ENCODE data around the gene CCDC154. TPM values are rescaled to one million over a fixed set of nuclear protein-coding genes. Genes with fewer than 3 reads are reported as not detected.

The CCDC154 gene
- total RNA-seq, 4 donors from 2014 or later, result 0.17 to 0.58 (median 0.42) TPM; not detected in 1

DNA sequence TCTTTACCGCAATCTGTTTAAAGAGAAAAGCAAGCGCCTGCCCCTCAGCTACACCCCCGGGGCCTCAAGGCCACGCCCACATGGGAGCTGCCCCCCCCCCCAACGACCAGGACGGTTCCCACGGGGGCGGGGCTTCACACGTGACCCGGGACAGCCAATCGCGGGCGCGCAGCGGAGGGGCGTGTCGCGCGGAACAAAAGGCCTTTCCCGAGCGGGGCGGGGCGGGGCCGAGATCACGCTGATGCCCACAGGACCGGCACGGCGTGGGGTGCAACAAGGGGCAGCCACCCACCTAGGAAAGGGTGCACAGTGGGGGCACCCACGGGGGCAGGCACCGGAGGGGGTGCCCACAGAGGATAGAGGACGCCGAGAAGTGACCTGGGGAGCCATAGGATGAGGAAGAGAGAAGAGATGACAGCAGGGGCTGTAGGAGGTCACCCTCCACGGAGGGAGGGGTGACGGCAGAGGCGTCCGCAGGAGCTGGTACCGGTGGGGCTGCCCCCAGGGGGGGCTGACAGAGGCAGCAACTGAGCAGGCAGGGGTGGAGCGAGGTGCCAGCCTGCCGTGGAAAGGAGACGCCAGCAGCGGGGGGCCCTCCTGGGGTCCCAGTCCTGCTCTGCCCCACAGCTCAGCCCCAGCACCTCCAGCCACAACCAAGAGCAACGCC is 36.1 kb downstream of the CCDC154 start:
- peaks cover 6 to 65% (median 46%) of the 10 kb centered on the region in 4 donors for H3K36me3 ChIP-seq
- peak overlapping the region; percentile 42 to 62 (median 58) for H3K27ac ChIP-seq (replicated peaks in 1 of 4)
- no peaks in the 10 kb centered on the region for H3K27me3 ChIP-seq
- intact Hi-C loops (cut with DNase I), result loop anchor here (10.0 kb wide), 1 partner anchor 296 kb away; the partner anchor contains the start of gene MAPK8IP3
- TF ChIP-seq EP300 (IDR thresholded peaks at IDR 0.05) (no peak), POLR2AphosphoS5 (IDR thresholded peaks at IDR 0.05) (peak in 1 of 2 donors; percentile 80)
- TF ChIP-seq, protein P1, sequence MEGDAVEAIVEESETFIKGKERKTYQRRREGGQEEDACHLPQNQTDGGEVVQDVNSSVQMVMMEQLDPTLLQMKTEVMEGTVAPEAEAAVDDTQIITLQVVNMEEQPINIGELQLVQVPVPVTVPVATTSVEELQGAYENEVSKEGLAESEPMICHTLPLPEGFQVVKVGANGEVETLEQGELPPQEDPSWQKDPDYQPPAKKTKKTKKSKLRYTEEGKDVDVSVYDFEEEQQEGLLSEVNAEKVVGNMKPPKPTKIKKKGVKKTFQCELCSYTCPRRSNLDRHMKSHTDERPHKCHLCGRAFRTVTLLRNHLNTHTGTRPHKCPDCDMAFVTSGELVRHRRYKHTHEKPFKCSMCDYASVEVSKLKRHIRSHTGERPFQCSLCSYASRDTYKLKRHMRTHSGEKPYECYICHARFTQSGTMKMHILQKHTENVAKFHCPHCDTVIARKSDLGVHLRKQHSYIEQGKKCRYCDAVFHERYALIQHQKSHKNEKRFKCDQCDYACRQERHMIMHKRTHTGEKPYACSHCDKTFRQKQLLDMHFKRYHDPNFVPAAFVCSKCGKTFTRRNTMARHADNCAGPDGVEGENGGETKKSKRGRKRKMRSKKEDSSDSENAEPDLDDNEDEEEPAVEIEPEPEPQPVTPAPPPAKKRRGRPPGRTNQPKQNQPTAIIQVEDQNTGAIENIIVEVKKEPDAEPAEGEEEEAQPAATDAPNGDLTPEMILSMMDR (IDR thresholded peaks at IDR 0.05), result peak in 1 of 3 experiments; percentile 18
- peak overlapping the region; percentile 45 to 59 (median 52) for H3K4me3 ChIP-seq
- 9% methylated on average over 19 of the region's 42 CpGs for WGBS
- peak; percentile 99 for DNase-seq (ENCODE audit: extremely low spot score)
- no peaks in the 10 kb centered on the region for H3K9me3 ChIP-seq
- peaks cover 14 to 46% (median 33%) of the 10 kb centered on the region in 4 donors for H3K4me1 ChIP-seq

DNA sequence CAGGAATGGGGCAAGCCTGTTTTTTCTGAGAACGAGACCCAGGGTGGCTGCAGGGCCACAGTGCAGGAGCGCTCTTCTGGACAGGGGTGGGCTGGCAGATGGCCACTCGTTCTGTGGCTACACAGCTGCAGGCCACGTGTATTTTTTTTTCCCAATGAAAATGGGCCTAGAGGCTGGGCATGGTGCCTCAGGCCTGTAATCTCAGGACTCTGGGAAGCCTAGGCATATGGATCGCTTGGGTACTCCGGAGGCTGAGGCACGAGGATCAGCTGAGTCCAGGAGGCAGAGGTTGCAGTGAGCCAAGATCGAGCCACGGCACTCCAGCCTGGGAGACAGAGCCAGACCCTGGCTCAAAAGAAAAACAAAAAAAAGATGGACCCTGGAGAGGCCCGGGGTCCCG is 36.6 kb downstream of the CCDC154 start:
- Histone ChIP-seq H3K36me3 (peaks cover 9 to 69% (median 49%) of the 10 kb centered on the region in 4 donors), H3K4me3 (peak overlapping the region; percentile 45 to 59 (median 52)), H3K27me3 (no peaks in the 10 kb centered on the region), H3K27ac (replicated peaks in 1 of 4) (peak overlapping the region; percentile 31 to 59 (median 46)), H3K4me1 (peaks cover 13 to 41% (median 27%) of the 10 kb centered on the region in 4 donors), H3K9me3 (no peaks in the 10 kb centered on the region)
- 15% methylated on average over 9 of the region's 11 CpGs for WGBS
- DNase-seq (ENCODE audit: extremely low spot score), result no peak
- TF ChIP-seq, protein P1 (IDR thresholded peaks at IDR 0.05), result no peak
- TF ChIP-seq EP300 (IDR thresholded peaks at IDR 0.05) (no peak), POLR2AphosphoS5 (IDR thresholded peaks at IDR 0.05) (no peak), POLR2A (IDR thresholded peaks at IDR 0.05; ENCODE audit: low read depth) (no peak)
- intact Hi-C loops (cut with DNase I), result loop anchor here (10.0 kb wide), 1 partner anchor 297 kb away; the partner anchor contains the start of gene MAPK8IP3

DNA sequence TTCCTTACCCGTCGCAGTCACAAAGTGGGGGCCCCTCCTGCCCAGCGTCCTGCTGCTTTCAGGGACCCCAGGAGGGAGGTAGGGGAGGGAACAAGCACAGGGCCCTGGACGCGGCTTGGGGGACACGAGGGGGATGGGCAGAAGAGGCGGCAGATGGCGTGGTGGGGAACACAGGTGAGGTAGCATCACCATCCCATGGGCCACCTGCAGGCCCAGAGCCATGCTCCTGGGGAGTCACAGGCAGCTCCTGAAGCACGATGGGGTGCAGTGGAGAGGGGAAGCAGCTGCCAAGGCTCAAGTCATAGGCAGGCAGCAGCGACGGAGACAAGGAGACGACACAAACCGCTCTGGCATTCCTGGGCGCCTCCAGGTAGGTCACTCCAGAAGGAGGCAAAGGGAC is 40.6 kb downstream of the CCDC154 start:
- 91% methylated on average over 10 of the region's 14 CpGs for WGBS
- peaks cover 13 to 22% (median 19%) of the 10 kb centered on the region in 4 donors for H3K4me1 ChIP-seq
- no peaks in the 10 kb centered on the region for H3K9me3 ChIP-seq
- intact Hi-C loops (cut with DNase I), result loop anchor here (10.0 kb wide), 1 partner anchor 301 kb away; the partner anchor contains the start of gene MAPK8IP3
- H3K36me3 ChIP-seq, result peaks cover 42 to 81% (median 64%) of the 10 kb centered on the region in 4 donors
- no peak overlapping the region for H3K27ac ChIP-seq (replicated peaks in 1 of 4)
- H3K4me3 ChIP-seq, result no peak overlapping the region
- TF ChIP-seq, protein P1 (IDR thresholded peaks at IDR 0.05), result no peak
- TF ChIP-seq POLR2AphosphoS5 (IDR thresholded peaks at IDR 0.05) (no peak), POLR2A (IDR thresholded peaks at IDR 0.05; ENCODE audit: low read depth) (no peak), EP300 (IDR thresholded peaks at IDR 0.05) (no peak)
- H3K27me3 ChIP-seq, result no peaks in the 10 kb centered on the region
- DNase-seq (ENCODE audit: extremely low spot score), result no peak

DNA sequence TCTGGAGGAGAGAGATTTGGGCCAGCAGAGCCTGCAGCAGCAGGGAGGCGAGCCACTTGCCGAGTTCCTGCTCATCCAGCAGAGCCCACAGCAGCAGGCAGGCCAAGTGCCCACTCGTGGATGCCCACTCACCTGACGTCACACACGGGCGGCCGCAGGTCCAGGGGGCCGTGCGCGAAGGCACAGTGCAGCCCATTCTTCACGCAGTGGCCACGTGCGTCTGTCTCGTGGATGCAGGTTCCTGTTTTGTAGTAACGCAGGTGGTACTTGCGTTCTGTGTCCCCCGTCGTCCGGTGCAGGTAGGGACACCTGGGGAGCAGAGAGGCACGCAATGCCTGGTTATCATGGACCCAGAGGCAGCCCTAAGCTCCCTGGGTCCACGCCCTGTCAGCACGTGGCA is 41.3 kb downstream of the CCDC154 start:
- intact Hi-C loops (cut with DNase I), result loop anchor here (10.0 kb wide), 1 partner anchor 302 kb away; the partner anchor contains the start of gene MAPK8IP3
- WGBS, result 90% methylated on average over 20 of the region's 22 CpGs
- no peak overlapping the region for H3K4me3 ChIP-seq
- TF ChIP-seq, protein P1 (IDR thresholded peaks at IDR 0.05), result no peak
- H3K27me3 ChIP-seq, result no peaks in the 10 kb centered on the region
- H3K4me1 ChIP-seq, result peaks cover 6 to 15% (median 12%) of the 10 kb centered on the region in 4 donors
- H3K36me3 ChIP-seq, result peaks cover 45 to 88% (median 71%) of the 10 kb centered on the region in 4 donors
- no peak for DNase-seq (ENCODE audit: extremely low spot score)
- no peak overlapping the region for H3K27ac ChIP-seq (replicated peaks in 1 of 4)
- no peaks in the 10 kb centered on the region for H3K9me3 ChIP-seq

Data from esophagus muscularis mucosa (tissue), 4 donors.